Amniotic epithelial cell (primary cell): Measurements from ENCODE around the gene C2.
"Not testable (repeated sequence)": the region's sequence is repeated elsewhere in the genome, so short reads cannot be mapped to it uniquely, and the experiment has no call there.

Source experiments
- DNase-seq: peaks from one replicate; pipeline ENCODE4 v3.0.0-alpha.2; 2010; ENCODE audit warnings: low read depth

Gene C2

GRCh38 chr6:31958412-31958740, 30.9 kb downstream of the C2 start:
- DNase-seq = no peak

- DNase-seq = peak; percentile 97
Measured at GRCh38 chr6:31958741-31959739, 31.5 kb downstream of the C2 start, which contains the start of the genes NELFE and SKIC2. NELFE (minus strand) TSS chr6:31958971; CDS start chr6:31958446, 525 bp downstream. SKIC2 (plus strand) TSS chr6:31959175; CDS start chr6:31959193, 18 bp downstream.

- no peak for DNase-seq
Measured at GRCh38 chr6:31961616-31962015, 34.1 kb downstream of the C2 start.

GRCh38 chr6:31963921-31964320, 36.4 kb downstream of the C2 start:
- DNase-seq = no peak

- no peak for DNase-seq
Measured at GRCh38 chr6:31965700-31966099, 38.2 kb downstream of the C2 start.

GRCh38 chr6:31966506-31966905, 39.0 kb downstream of the C2 start:
- DNase-seq = no peak

GRCh38 chr6:31966997-31967925, 39.7 kb downstream of the C2 start:
- DNase-seq = no peak

- no peak for DNase-seq
Measured at GRCh38 chr6:31967926-31968320, 40.4 kb downstream of the C2 start.

GRCh38 chr6:31968326-31968725, 40.8 kb downstream of the C2 start:
- no peak for DNase-seq

GRCh38 chr6:31968791-31969711, 41.5 kb downstream of the C2 start:
- DNase-seq = no peak

GRCh38 chr6:31969712-31970603, 42.4 kb downstream of the C2 start:
- peak; percentile 93 for DNase-seq

- DNase-seq = no peak
Measured at GRCh38 chr6:31970604-31971271, 43.2 kb downstream of the C2 start.

GRCh38 chr6:31971279-31971992, 43.9 kb downstream of the C2 start:
- DNase-seq = no peak

GRCh38 chr6:31971993-31972708, 44.6 kb downstream of the C2 start, which contains the start of gene DXO:
DXO (minus strand) TSS chr6:31972138; CDS start chr6:31971675, 463 bp downstream.
- peak; percentile 99 for DNase-seq

GRCh38 chr6:31972709-31973350, 45.3 kb downstream of the C2 start:
- DNase-seq = peak; percentile 60

GRCh38 chr6:31976065-31976464, 48.5 kb downstream of the C2 start:
- DNase-seq = not testable (repeated sequence)

GRCh38 chr6:31977816-31978431, 50.4 kb downstream of the C2 start:
- DNase-seq = no peak
